ENCODE measurements around the gene BPHL. TPM values are rescaled to one million over a fixed set of nuclear protein-coding genes. Genes with fewer than 3 reads are reported as not detected.

Gene BPHL
- polyA plus RNA-seq, 1 of the 3 experiments (the other 2 are of a cell fraction): 21.7 TPM

DNA sequence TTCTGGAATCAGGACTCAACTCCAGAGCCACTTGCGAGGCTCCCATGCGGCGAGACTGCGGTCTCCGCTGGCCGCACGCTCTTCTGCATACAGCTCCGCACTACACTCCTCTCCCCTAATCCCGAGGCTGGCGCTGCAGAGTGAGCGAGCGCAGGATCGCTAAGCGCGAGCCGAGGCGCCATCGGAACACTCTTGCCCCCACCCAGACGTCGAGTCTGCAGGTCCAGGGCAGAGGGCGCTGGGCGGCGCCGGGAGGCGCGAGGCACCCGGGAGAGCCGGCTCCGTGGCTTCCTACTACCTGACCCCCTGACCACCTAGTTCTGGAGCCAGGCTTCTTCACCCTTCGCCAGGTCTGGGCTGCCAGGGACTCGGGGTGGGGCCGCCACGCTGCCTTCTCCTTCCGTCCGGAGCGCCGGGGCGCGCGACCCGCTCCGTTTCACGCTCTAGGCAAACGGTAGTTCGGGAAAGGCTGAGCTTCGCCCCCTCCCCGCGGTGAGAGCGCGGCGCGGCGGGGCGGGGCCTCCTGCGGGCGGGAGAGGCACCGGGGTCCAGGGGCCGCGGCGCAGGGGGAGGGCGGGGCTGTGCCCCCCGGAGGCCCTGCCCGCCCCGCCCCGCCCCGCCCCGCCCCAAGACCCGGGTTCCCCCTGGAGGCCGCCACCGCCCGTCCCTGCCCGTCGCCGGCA lies 44.2 kb downstream of the BPHL start:
- POLR2A ChIA-PET: interaction anchor here (0.6 to 1.7 kb wide), 11 partner anchors 9 to 173 kb away, joined by 3 to 22 read pairs (median 4); partner anchors contain the start of gene RIPK1

More for the DNA sequence above, 44.2 kb downstream of the BPHL start:
- Histone ChIP-seq H3K27ac (ENCODE audit: low read depth in 2 of 2, low read length in 1 of 2) (peak overlapping the region; percentile 73 to 91), H3F3A (replicated peaks; ENCODE audit: insufficient read depth) (peaks cover 54% of the 10 kb centered on the region), H3K27me3 (ENCODE audit: insufficient read depth) (no peaks in the 10 kb centered on the region), H3K4me2 (peak overlapping the region; percentile 96), H3K9me2 (no peaks in the 10 kb centered on the region), H2AFZ (ENCODE audit: low read depth) (peak overlapping the region; percentile 82), H3K9me3 (no peaks in the 10 kb centered on the region), H3K79me2 (ENCODE audit: insufficient read depth) (peaks cover 9% of the 10 kb centered on the region; the same call in 1 of the 2 replicates), H3K36me3 (replicated peaks in 1 of 2; ENCODE audit: control insufficient read depth in 1 of 2, insufficient read depth in 2 of 2, low read length in 1 of 2) (no peaks in the 10 kb centered on the region), H3K4me3 (ENCODE audit: low read depth in 2 of 2, low read length in 1 of 2) (peak overlapping the region; percentile 72 to 77), H3K4me1 (ENCODE audit: control insufficient read depth in 1 of 2, insufficient read depth in 2 of 2, low read depth in 1 of 2, low read length in 1 of 2) (peaks cover 5 to 34% of the 10 kb centered on the region in 2 experiments; a peak in 3 of 4 replicates), H4K20me1 (ENCODE audit: insufficient read depth) (no peaks in the 10 kb centered on the region), H3K9ac (peak overlapping the region; percentile 89)
- WGBS (ENCODE audit: low lambda C conversion rate): 3% methylated on average over 37 of the region's 74 CpGs
- TF ChIP-seq GATA2 (CRISPR knock-in tag; IDR thresholded peaks at IDR 0.05): no peak
- peak; percentile 74 for TF ChIP-seq MXI1 (IDR thresholded peaks at IDR 0.05; ENCODE audit: low read depth, low read length)
- 0 out of 2 replicates have a peak, but pooled peaks have one; percentile 31 for TF ChIP-seq POLR2AphosphoS5 (IDR thresholded peaks at IDR 0.05; ENCODE audit: low read depth, low read length)
- TF ChIP-seq, protein P1, sequence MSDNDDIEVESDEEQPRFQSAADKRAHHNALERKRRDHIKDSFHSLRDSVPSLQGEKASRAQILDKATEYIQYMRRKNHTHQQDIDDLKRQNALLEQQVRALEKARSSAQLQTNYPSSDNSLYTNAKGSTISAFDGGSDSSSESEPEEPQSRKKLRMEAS (IDR thresholded peaks at IDR 0.05; ENCODE audit: low read depth): peak; percentile 19; the same call in 1 of the 2 replicates
- no peak for TF ChIP-seq EP300 (IDR thresholded peaks at IDR 0.05; ENCODE audit: borderline replicate concordance in 1 of 2, low read depth in 1 of 2, low read length in 1 of 2)
- TF ChIP-seq TAF1 (IDR thresholded peaks at IDR 0.05; ENCODE audit: borderline replicate concordance, low read depth, low read length): peak; percentile 7; the same call in 1 of the 2 replicates
- no peak for TF ChIP-seq IRF3 (IDR thresholded peaks at IDR 0.05; ENCODE audit: low read depth, low read length)
- TF ChIP-seq CTCF (IDR thresholded peaks at IDR 0.05): peak; percentile 23
- TF ChIP-seq USF1 (IDR thresholded peaks at IDR 0.05; ENCODE audit: borderline replicate concordance, low read depth): no peak
- no peak for TF ChIP-seq TEAD4 (IDR thresholded peaks at IDR 0.05; ENCODE audit: borderline replicate concordance, insufficient read depth)
- CTCF ChIA-PET: interaction anchor here (0.6 to 2.1 kb wide), 11 partner anchors 15 to 95 kb away, joined by 3 to 7 read pairs (median 4); partner anchors contain the start of gene RIPK1
- peak; percentile 98 for DNase-seq

Measured in SK-N-SH (cell line).